AG09309 (cell line): Measurements from ENCODE around the gene CD2.

Source experiments
- DNase-seq: peaks from one replicate; pipeline ENCODE4 v3.0.0-alpha.2; 2010; ENCODE audit warnings: low read depth
- H3K4me3 ChIP-seq: 2 replicates; pipeline ENCODE4 v1.5.1; 2011; ENCODE audit warnings: mild to moderate bottlenecking, low read depth, low read length, moderate library complexity; ENCODE audit not compliant: control insufficient read depth
- CTCF ChIP-seq: IDR thresholded peaks from 2 replicates; pipeline ENCODE4 v1.5.1; 2011; ENCODE audit warnings: mild to moderate bottlenecking, low read depth, low read length, inconsistent platforms; ENCODE audit not compliant: insufficient read depth, control insufficient read depth; ENCODE audit errors: missing control alignments

The CD2 gene

GRCh38 chr1:116721451-116722007 lies 32.7 kb upstream of the CD2 start:
- no peak for TF ChIP-seq CTCF
- H3K4me3 ChIP-seq: no peak overlapping the region
- no peak for DNase-seq

- DNase-seq: no peak
- no peak overlapping the region for H3K4me3 ChIP-seq
- no peak for TF ChIP-seq CTCF
These were observed 32.0 kb upstream of the CD2 start for GRCh38 chr1:116722016-116722838.

GRCh38 chr1:116724765-116725375 lies 29.4 kb upstream of the CD2 start:
- peak; percentile 72 for TF ChIP-seq CTCF
- DNase-seq: peak; percentile 13
- no peak overlapping the region for H3K4me3 ChIP-seq

GRCh38 chr1:116725798-116726197 lies 28.4 kb upstream of the CD2 start:
- no peak overlapping the region for H3K4me3 ChIP-seq
- TF ChIP-seq CTCF: no peak
- DNase-seq: no peak

- H3K4me3 ChIP-seq: no peak overlapping the region
- TF ChIP-seq CTCF: no peak
- no peak for DNase-seq
These were observed 27.1 kb upstream of the CD2 start for GRCh38 chr1:116726872-116727820.

- TF ChIP-seq CTCF: no peak
- H3K4me3 ChIP-seq: no peak overlapping the region
- no peak for DNase-seq
These were observed 22.8 kb upstream of the CD2 start for GRCh38 chr1:116731439-116731838.
